Measurements from ENCODE around the gene PPM1E.

Gene PPM1E

GRCh38 chr17:59028328-59028727, 272.7 kb downstream of the PPM1E start:
- DNase-seq (ENCODE audit: low read depth) = no peak
- no peak overlapping the region for H3K4me3 ChIP-seq (ENCODE audit: low read depth, low read length)
- TF ChIP-seq CTCF (IDR thresholded peaks at IDR 0.05; ENCODE audit: low read depth, low read length) (no peak), POLR2A (IDR thresholded peaks at IDR 0.05; ENCODE audit: extremely low read depth, insufficient read length) (no peak), MAX (IDR thresholded peaks at IDR 0.05; ENCODE audit: low read depth, low read length) (no peak), MYC (IDR thresholded peaks at IDR 0.05; ENCODE audit: low read depth, low read length) (no peak)

- H3K4me3 ChIP-seq (ENCODE audit: low read depth, low read length) = no peak overlapping the region
- no peak for TF ChIP-seq MYC (IDR thresholded peaks at IDR 0.05; ENCODE audit: low read depth, low read length)
- no peak for TF ChIP-seq CTCF (IDR thresholded peaks at IDR 0.05; ENCODE audit: low read depth, low read length)
- no peak for TF ChIP-seq POLR2A (IDR thresholded peaks at IDR 0.05; ENCODE audit: extremely low read depth, insufficient read length)
- TF ChIP-seq MAX (IDR thresholded peaks at IDR 0.05; ENCODE audit: low read depth, low read length) = no peak
- DNase-seq (ENCODE audit: low read depth) = no peak
Measured at GRCh38 chr17:59030811-59031210, 275.2 kb downstream of the PPM1E start.
